ENCODE data around the gene HTD2. TPM values are rescaled to one million over a fixed set of nuclear protein-coding genes. Genes with fewer than 3 reads are reported as not detected.

Gene HTD2
- total RNA-seq, 1 experiment from 2014 or later: 11.4 TPM

DNA sequence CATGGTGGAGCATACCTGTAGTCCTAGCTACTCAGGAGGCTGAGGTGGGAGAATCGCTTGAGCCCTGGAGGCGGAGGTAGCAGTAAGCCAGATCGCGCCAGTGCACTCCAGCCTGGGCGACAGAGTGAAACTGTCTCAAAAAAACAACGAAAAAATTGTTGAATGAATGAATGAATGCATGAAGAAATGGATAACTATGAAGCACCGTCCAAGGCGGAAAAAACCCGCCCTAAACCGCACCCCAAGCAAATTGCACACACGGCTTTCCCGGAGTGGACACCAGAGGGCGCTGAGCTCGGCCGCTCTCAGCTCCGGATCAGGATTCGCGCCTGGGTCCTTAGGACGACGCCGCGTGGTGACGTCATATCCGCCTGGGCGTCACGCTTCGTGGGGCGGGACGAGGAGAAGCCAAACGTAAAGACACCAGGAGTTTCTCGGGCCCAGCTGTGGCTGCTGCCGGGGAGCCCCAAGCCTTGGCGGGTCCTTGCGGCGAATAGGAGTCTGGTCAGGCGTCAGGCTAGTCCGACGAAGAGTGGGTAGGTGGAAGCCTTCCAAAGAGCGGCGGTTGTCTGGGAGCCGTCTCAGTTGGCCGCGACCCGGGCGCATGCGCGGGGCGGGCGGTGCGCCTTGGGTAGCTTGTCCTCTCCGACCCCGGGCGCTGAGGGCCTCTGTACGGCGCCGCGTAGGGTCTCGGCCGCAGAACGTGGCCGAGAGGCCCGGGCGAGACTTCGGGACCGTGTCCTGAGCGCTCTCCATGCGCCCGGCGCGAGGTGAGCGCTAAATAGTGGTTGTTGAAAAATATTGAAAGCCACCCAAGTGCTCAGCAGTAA lies at the start of gene HTD2, which contains the start of gene RPP14 (continued):
- TF ChIP-seq, protein P1, sequence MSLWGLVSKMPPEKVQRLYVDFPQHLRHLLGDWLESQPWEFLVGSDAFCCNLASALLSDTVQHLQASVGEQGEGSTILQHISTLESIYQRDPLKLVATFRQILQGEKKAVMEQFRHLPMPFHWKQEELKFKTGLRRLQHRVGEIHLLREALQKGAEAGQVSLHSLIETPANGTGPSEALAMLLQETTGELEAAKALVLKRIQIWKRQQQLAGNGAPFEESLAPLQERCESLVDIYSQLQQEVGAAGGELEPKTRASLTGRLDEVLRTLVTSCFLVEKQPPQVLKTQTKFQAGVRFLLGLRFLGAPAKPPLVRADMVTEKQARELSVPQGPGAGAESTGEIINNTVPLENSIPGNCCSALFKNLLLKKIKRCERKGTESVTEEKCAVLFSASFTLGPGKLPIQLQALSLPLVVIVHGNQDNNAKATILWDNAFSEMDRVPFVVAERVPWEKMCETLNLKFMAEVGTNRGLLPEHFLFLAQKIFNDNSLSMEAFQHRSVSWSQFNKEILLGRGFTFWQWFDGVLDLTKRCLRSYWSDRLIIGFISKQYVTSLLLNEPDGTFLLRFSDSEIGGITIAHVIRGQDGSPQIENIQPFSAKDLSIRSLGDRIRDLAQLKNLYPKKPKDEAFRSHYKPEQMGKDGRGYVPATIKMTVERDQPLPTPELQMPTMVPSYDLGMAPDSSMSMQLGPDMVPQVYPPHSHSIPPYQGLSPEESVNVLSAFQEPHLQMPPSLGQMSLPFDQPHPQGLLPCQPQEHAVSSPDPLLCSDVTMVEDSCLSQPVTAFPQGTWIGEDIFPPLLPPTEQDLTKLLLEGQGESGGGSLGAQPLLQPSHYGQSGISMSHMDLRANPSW (CRISPR knock-in tag; conservative IDR thresholded peaks at IDR 0.05; ENCODE audit: low read depth): no peak
- no peak for TF ChIP-seq ZNF219 (CRISPR knock-in tag; IDR thresholded peaks at IDR 0.05; ENCODE audit: borderline replicate concordance)
- no peak; the same call in 1 of the 2 replicates for TF ChIP-seq SMAD4 (CRISPR knock-in tag; IDR thresholded peaks at IDR 0.05)
- TF ChIP-seq, protein P2, sequence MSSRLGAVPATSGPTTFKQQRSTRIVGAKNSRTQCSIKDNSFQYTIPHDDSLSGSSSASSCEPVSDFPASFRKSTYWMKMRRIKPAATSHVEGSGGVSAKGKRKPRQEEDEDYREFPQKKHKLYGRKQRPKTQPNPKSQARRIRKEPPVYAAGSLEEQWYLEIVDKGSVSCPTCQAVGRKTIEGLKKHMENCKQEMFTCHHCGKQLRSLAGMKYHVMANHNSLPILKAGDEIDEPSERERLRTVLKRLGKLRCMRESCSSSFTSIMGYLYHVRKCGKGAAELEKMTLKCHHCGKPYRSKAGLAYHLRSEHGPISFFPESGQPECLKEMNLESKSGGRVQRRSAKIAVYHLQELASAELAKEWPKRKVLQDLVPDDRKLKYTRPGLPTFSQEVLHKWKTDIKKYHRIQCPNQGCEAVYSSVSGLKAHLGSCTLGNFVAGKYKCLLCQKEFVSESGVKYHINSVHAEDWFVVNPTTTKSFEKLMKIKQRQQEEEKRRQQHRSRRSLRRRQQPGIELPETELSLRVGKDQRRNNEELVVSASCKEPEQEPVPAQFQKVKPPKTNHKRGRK (CRISPR knock-in tag; IDR thresholded peaks at IDR 0.05; ENCODE audit: borderline replicate concordance): no peak
- TF ChIP-seq EMX1 (CRISPR knock-in tag; IDR thresholded peaks at IDR 0.05): no peak
- TF ChIP-seq, protein P3, sequence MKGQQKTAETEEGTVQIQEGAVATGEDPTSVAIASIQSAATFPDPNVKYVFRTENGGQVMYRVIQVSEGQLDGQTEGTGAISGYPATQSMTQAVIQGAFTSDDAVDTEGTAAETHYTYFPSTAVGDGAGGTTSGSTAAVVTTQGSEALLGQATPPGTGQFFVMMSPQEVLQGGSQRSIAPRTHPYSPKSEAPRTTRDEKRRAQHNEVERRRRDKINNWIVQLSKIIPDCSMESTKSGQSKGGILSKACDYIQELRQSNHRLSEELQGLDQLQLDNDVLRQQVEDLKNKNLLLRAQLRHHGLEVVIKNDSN (CRISPR knock-in tag; IDR thresholded peaks at IDR 0.05): peak; percentile 35; the same call in 1 of the 2 replicates
- TF ChIP-seq, protein P4, sequence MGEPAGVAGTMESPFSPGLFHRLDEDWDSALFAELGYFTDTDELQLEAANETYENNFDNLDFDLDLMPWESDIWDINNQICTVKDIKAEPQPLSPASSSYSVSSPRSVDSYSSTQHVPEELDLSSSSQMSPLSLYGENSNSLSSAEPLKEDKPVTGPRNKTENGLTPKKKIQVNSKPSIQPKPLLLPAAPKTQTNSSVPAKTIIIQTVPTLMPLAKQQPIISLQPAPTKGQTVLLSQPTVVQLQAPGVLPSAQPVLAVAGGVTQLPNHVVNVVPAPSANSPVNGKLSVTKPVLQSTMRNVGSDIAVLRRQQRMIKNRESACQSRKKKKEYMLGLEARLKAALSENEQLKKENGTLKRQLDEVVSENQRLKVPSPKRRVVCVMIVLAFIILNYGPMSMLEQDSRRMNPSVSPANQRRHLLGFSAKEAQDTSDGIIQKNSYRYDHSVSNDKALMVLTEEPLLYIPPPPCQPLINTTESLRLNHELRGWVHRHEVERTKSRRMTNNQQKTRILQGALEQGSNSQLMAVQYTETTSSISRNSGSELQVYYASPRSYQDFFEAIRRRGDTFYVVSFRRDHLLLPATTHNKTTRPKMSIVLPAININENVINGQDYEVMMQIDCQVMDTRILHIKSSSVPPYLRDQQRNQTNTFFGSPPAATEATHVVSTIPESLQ (CRISPR knock-in tag; IDR thresholded peaks at IDR 0.05): no peak
- TF ChIP-seq MXD4 (CRISPR knock-in tag; IDR thresholded peaks at IDR 0.05; ENCODE audit: borderline replicate concordance): no peak
- TF ChIP-seq RELA (CRISPR knock-in tag; IDR thresholded peaks at IDR 0.05; ENCODE audit: borderline replicate concordance): no peak
- TF ChIP-seq, protein P5, sequence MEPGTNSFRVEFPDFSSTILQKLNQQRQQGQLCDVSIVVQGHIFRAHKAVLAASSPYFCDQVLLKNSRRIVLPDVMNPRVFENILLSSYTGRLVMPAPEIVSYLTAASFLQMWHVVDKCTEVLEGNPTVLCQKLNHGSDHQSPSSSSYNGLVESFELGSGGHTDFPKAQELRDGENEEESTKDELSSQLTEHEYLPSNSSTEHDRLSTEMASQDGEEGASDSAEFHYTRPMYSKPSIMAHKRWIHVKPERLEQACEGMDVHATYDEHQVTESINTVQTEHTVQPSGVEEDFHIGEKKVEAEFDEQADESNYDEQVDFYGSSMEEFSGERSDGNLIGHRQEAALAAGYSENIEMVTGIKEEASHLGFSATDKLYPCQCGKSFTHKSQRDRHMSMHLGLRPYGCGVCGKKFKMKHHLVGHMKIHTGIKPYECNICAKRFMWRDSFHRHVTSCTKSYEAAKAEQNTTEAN (CRISPR knock-in tag; IDR thresholded peaks at IDR 0.05): 0 out of 2 replicates have a peak, but pooled peaks have one; percentile 56
- TF ChIP-seq, protein P6, sequence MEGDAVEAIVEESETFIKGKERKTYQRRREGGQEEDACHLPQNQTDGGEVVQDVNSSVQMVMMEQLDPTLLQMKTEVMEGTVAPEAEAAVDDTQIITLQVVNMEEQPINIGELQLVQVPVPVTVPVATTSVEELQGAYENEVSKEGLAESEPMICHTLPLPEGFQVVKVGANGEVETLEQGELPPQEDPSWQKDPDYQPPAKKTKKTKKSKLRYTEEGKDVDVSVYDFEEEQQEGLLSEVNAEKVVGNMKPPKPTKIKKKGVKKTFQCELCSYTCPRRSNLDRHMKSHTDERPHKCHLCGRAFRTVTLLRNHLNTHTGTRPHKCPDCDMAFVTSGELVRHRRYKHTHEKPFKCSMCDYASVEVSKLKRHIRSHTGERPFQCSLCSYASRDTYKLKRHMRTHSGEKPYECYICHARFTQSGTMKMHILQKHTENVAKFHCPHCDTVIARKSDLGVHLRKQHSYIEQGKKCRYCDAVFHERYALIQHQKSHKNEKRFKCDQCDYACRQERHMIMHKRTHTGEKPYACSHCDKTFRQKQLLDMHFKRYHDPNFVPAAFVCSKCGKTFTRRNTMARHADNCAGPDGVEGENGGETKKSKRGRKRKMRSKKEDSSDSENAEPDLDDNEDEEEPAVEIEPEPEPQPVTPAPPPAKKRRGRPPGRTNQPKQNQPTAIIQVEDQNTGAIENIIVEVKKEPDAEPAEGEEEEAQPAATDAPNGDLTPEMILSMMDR (IDR thresholded peaks at IDR 0.05): peak; percentile 83
- no peak for TF ChIP-seq ZNF396 (CRISPR knock-in tag; IDR thresholded peaks at IDR 0.05; ENCODE audit: borderline replicate concordance)
- TF ChIP-seq GABPB1 (CRISPR knock-in tag; IDR thresholded peaks at IDR 0.05): peak; percentile 94
- TF ChIP-seq ETV6 (CRISPR knock-in tag; IDR thresholded peaks at IDR 0.05): peak; percentile 94
- no peak for TF ChIP-seq ZBTB21 (CRISPR knock-in tag; IDR thresholded peaks at IDR 0.05; ENCODE audit: borderline replicate concordance)
- TF ChIP-seq, protein P7, sequence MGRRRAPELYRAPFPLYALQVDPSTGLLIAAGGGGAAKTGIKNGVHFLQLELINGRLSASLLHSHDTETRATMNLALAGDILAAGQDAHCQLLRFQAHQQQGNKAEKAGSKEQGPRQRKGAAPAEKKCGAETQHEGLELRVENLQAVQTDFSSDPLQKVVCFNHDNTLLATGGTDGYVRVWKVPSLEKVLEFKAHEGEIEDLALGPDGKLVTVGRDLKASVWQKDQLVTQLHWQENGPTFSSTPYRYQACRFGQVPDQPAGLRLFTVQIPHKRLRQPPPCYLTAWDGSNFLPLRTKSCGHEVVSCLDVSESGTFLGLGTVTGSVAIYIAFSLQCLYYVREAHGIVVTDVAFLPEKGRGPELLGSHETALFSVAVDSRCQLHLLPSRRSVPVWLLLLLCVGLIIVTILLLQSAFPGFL (CRISPR knock-in tag; IDR thresholded peaks at IDR 0.05; ENCODE audit: borderline replicate concordance): no peak
- TF ChIP-seq, protein P8, sequence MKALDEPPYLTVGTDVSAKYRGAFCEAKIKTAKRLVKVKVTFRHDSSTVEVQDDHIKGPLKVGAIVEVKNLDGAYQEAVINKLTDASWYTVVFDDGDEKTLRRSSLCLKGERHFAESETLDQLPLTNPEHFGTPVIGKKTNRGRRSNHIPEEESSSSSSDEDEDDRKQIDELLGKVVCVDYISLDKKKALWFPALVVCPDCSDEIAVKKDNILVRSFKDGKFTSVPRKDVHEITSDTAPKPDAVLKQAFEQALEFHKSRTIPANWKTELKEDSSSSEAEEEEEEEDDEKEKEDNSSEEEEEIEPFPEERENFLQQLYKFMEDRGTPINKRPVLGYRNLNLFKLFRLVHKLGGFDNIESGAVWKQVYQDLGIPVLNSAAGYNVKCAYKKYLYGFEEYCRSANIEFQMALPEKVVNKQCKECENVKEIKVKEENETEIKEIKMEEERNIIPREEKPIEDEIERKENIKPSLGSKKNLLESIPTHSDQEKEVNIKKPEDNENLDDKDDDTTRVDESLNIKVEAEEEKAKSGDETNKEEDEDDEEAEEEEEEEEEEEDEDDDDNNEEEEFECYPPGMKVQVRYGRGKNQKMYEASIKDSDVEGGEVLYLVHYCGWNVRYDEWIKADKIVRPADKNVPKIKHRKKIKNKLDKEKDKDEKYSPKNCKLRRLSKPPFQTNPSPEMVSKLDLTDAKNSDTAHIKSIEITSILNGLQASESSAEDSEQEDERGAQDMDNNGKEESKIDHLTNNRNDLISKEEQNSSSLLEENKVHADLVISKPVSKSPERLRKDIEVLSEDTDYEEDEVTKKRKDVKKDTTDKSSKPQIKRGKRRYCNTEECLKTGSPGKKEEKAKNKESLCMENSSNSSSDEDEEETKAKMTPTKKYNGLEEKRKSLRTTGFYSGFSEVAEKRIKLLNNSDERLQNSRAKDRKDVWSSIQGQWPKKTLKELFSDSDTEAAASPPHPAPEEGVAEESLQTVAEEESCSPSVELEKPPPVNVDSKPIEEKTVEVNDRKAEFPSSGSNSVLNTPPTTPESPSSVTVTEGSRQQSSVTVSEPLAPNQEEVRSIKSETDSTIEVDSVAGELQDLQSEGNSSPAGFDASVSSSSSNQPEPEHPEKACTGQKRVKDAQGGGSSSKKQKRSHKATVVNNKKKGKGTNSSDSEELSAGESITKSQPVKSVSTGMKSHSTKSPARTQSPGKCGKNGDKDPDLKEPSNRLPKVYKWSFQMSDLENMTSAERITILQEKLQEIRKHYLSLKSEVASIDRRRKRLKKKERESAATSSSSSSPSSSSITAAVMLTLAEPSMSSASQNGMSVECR (CRISPR knock-in tag; IDR thresholded peaks at IDR 0.05; ENCODE audit: borderline replicate concordance): peak; percentile 87
- no peak for TF ChIP-seq NFATC4 (CRISPR knock-in tag; IDR thresholded peaks at IDR 0.05)
- TF ChIP-seq FOXP1 (CRISPR knock-in tag; IDR thresholded peaks at IDR 0.05; ENCODE audit: borderline replicate concordance): peak; percentile 59; the same call in 1 of the 2 replicates
- TF ChIP-seq ZNF416 (CRISPR knock-in tag; IDR thresholded peaks at IDR 0.05): no peak
